NT2/D1 (cell line): ENCODE results near the gene CACNA2D1.

ENCODE experiments used
- SUZ12 ChIP-seq: IDR thresholded peaks from 2 replicates; pipeline ENCODE4 v1.6.1; 2011; ENCODE audit not compliant: insufficient read length, insufficient read depth; ENCODE audit errors: extremely low read depth
- YY1 ChIP-seq: IDR thresholded peaks from 2 replicates; pipeline ENCODE4 v1.6.1; 2011; ENCODE audit not compliant: insufficient read length, insufficient read depth
- ZNF274 ChIP-seq: IDR thresholded peaks from 2 replicates; pipeline ENCODE4 v1.6.1; 2011; ENCODE audit warnings: mild to moderate bottlenecking, low read depth, low read length

DNA sequence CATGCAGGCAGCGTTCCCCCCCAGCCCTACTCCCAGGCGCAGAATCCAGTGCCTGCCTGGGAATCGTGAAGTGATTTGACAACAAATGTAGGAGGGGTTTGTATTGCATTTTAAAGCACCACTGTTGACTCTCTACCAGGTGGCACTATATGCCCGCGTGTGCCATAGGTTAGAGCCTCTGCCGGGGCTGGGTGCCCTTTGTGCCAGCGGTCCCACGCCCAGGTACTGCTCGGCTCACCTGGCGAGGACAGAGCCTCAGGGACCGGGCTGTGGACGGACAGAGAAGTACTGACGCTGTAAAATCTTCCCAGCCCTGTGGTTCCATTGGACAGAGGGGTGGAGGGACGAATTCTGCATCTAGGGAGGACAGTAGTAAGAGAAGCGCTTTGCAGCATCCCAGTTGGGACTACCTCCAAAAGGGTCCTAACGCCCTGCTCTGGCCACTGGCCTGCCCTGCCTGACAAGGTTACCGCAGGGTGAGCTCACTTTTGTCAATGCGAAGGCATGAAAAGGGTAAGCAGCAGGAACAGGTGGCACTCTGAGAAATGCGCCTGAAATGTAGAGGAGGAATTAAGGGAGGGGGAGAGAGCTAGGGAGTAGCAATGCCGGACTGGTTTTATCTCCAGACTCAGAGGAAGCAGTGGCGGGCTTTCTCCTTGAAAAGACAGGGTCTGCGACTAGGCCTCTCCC is 788 bp upstream of the CACNA2D1 start:
- no peak for TF ChIP-seq ZNF274
- TF ChIP-seq YY1, result no peak
- no peak for TF ChIP-seq SUZ12
